Activated T-cell treated with anti-CD3 and anti-CD28 coated beads for 48 hours (primary cell): ENCODE results near the gene COL4A1.

Experiments
- DNase-seq: peaks from one replicate; pipeline ENCODE4 v3.0.0-alpha.2; 2020; ENCODE audit warnings: low read depth

Gene COL4A1

DNA sequence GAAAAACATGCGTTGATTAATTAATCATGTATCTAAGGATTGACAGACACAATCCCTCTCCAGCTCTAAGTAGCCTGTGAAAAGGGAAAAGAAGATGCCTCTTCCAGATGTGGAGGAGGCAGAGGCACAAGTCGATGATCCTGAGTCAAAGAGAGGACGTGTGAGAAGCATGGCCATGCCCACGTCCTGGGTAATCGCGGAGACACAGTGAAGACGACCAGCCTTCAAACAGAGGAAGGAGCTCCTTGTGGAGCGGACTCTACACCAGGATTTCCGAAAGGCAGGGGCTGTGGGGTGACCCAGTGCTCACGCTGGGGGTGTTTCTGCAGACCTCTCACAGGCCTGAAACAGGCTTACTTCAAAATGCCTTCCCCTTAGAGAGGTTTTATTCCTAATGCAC is 70.5 kb downstream of the COL4A1 start:
- DNase-seq, result no peak

- no peak for DNase-seq
These were observed 72.4 kb downstream of the COL4A1 start for GRCh38 chr13:110234532-110234931.

DNA sequence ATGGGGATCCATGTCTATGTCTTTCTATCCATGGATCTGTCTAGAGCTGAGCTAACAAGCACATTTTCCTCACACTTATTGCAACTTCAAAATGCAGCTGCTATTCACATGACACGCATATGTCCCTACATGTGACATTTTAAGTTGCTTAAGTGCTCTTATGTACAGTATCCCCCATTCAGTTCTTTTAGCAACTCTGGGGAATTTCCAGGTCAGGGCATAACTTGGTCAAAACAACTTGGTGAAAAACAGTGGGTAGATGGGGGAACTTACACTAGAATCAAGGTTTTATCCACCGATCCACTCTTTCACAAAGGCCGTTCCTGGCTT is 73.0 kb downstream of the COL4A1 start:
- DNase-seq, result no peak

DNA sequence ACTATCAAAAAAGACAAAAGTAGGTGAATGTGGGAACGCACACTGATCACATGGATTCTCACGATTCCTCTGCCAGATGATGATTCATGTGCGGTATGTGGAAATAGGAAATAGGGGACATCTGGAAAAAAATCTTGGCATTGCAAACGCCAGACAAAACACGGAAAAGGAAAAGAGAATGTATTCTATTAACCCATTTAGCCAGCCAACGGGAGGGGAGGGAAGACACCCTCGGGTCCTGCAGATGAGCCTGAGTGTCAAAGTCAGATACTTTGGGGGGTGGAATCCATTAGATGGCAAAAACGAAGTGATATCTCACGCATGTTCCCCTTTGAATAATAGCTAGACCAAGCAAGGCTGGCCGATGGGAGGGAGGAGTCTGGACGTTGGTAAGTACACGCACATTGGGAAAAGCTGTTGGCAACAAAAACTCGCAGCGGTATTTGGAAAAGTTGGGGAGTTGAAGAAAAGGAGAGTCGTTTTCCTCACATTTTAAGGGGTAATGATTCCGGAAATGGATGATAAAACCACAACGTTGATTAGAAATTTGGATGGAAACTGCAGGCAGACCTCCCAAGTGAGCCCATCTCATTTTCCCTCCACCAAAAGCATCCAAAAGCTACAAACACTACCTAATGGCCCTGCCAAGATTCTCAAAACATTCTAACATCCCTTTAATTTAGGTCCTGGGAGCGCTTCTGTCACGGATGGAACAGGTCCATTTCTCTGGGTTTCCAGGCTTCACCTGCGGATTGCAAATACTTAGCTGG is 73.6 kb downstream of the COL4A1 start:
- DNase-seq, result no peak

DNA sequence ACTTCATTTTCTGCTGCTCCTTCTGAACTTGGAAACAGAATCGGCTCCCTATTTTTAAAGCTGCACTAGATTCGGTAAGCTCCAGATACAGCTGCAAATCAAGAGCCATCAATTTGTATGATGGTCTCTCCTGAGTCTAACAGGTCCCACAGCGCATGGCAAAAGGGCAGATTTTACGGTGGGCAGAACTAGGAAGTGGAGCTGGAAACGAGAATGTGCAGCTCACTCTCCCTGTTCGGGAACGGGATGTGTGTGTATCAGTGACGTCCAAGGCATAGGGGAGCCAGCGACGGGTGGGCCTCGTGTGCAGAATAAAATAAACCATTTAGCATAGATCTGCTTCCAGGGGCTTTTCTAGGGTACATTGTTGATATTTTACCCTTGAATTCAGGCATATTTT is 74.2 kb downstream of the COL4A1 start:
- no peak for DNase-seq

DNA sequence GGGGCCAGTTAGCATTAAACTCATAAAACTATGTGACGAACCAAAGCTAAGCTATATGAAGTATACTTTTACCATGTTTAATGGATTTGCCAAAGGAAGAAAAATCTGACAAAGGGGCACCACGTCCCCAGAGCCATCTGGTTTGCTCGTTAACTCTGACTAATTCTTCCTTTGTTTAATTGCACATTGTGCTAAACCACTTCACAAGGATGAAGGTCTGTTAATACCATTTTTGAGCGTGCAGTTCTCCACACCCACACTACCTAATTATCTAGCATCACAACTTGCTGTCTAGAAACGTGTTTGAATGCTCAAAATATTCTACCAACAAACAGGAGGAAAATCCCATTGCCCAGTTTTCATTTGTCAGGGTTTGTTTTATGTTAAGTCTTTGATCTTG is 74.8 kb downstream of the COL4A1 start:
- no peak for DNase-seq

GRCh38 chr13:110231348-110232047 is 75.5 kb downstream of the COL4A1 start:
- no peak for DNase-seq

DNA sequence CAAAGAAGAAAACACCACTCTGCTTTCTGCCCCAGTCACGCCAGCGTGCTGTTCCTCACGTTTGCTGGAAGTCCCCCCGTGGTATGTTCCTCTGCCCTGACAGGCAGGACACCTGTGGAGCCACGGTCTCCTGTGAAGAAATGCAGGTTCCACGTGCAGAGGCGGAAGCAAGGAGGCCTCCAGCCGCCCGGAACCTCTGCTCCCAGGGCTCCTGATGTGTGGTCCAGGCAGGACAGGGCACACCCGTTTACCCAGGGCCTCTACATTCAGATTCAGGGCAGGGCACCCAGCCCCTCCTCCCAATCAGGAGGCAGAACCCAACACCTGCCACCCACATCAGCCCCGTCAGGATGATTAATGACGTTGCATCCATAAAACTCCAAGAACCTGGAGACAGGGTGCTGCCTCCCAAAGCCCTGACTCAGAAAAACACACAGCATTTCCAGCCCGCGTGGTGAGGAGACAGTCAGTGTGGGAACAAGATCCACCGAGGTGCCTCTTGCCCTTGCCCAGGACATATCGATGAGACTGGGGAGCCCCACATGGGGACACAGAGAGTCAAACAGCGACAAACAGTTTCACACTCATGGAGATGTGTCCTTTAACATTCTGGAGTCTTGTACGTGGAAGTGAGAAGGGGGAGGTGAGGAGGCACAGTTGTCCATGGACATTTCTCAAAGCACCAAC is 76.2 kb downstream of the COL4A1 start:
- DNase-seq, result no peak

DNA sequence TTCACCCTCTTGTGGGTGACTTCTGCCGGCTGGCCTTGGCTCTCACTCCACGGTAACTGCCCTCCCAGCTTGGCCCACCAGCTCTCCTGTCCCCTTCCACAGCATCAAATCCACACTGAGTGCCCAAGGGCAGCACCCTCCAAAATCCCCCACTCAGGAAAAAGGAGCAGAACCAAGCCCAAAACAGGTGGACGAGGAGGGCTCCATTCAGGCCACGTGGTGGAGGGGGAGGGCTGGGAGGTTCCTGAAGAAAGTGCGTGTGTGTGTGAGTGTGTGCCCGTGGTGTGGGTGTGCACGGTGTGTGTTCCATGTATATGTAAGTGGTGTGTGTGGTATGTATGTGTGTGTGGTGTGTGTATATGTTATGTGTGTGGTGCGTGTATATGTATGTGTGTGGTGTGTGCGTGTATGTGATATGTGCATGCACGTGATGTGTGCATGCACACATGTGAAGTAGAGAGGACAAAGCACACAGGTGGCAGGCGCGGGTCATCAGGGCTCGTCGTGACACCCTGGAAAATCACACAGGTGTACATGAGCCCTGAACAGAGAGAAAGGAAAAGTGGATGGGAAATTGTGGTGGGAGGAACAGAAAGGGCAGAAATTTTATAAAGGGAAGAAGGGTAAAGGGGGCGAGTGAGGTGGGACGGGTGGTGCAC is 76.9 kb downstream of the COL4A1 start:
- DNase-seq, result no peak

DNA sequence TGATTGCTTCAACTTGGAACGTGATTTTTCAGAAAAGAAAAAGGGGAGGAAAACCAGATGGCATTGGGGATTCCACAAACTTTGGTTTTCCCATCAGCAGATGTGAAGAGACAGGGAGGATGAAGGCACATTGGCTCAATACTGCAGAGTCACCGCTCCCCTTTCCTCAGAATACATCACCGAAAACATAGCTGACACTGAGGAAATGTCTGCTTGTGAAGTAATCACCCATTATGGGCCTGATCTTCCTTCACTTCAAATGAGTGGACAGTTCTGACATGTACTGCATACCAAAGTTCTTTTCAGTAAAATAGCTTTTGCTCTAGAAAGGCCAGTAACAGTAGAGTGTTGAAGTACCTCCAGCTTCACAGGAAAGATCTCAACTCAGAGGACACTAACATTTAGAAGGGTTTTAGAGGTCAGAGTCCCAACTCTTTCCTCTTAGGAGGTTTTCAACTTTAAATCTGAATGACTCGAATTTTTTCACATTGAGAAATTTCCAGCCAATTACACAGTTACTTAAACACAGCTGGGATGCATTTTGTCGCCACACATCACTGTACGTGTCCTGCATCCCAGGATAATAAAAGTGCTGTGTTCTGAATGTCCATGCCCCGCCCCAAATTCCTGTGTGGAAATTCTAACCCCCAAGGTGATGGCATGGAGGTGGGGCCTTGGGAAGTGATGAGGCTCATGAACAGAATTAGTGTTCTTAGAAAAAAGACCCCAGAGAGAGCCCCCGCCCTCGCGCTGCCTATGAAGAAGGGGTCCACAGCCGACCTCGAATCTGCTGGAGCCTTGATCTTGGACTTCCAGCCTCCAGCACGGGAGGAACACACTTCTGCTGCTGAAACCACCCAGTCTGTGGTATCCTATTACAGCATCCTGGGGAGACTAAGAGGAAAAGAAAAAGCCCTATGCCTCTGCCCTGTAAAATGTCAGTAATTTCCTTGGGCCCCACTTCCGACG is 77.7 kb downstream of the COL4A1 start:
- no peak for DNase-seq

GRCh38 chr13:110227864-110228643 is 78.9 kb downstream of the COL4A1 start:
- no peak for DNase-seq

DNA sequence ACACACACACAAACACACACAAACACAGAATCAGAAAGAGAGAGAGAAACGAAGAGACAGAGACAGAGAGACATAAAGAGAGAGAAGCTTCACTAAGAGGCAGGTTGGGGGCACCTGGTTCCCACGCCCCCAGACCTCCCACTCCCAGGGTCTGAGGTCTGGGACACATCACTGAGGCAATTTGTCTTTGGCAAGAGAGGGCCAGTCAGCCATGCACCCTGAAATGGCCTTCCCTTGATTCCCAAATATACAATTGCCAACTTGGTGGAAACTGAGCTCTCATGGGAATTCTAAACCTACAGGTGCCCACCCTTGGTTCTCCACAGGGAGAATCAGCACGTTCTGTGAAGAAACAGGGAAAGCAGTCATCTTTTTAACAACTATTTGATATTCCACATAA is 79.5 kb downstream of the COL4A1 start:
- DNase-seq, result no peak

DNA sequence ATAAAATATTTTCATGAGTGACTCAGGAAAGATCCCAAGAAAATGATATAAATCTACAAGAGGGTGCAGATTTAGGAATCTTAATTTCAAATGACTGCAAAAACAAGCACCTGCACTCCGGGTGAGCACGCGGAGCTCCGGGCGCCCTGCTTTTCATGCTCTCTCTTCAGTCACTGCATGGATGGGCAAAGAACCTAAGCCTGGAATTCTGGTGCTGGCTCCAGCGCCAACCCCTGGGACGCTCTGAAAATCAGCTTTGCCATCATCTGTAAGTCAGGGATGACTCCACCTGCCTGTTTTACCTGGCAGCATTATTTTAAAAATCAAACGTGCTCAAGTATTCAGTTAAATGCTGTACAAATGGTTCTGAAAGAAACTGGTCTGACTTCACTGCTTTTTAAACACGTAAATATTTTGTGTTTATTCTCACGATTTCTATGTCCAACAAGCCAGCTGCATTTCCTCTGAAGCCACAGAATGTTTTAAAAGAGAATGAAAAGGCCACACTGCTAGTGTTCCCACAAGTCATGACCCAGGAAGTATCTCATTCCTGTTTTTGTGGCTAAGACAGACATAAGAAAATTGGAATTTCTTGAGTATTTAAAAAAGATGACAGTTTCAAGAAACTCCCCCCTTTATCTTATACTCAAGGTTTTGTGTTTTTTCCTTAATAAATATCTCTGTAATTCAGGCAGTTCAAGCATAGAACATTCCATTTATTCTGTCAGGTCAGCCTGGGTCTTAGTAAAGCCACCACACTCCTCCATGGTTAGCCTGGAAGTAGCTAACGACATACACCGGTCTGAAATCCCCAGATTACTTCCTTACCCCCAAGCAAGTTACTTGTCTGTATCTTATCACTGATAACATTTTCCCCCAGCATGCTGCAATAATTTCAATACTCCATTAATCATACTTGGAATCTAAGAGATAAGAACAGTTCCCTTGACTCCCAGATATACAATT is 81.1 kb downstream of the COL4A1 start:
- no peak for DNase-seq

DNA sequence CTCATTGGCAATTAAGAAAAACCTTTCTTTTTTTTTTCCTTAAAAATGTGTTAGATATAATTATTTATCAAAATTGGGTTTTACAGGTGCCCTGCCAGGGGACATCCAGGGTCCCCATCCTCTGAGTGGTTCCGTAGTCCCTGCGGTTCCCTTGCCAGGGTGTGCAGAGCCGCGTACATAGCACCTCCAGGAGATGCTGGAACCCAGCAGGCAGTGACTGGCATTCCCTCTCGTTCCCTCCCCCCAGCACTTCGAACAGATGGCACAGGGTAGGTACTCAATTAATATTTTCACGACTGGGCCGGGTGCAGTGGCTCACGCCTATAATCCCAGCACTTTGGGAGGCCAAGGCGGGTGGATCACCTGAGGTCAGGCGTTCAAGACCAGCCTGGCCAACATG is 82.0 kb downstream of the COL4A1 start:
- no peak for DNase-seq

DNA sequence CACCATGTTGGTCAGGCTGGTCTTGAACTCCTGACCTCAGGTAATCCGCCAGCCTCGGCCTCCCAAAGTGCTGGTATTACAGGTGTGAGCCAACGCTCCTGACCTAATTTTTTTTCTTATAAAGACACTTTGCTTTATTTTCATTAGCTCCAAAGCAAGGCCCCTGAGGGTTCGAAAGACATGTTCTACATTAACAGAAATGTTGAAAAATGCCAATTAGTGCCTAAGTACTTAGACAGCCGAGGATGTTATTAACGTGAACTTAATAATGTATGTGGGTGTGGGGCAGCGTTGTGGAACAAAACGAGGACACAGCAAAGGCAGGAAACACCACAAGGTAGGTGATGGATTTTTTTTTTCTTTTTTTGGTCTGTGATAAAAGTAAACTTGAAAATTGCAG is 82.4 kb downstream of the COL4A1 start:
- DNase-seq, result no peak

GRCh38 chr13:110221406-110222117 is 85.4 kb downstream of the COL4A1 start:
- no peak for DNase-seq

- no peak for DNase-seq
These were observed 86.5 kb downstream of the COL4A1 start for GRCh38 chr13:110220471-110220870.

- no peak for DNase-seq
These were observed 88.3 kb downstream of the COL4A1 start for GRCh38 chr13:110218581-110219201.
